ENCODE data around the gene KRT72. TPM values are rescaled to one million over a fixed set of nuclear protein-coding genes. Genes with fewer than 3 reads are reported as not detected.
"Not testable (repeated sequence)": the region's sequence is repeated elsewhere in the genome, so short reads cannot be mapped to it uniquely, and the experiment has no call there.

The KRT72 gene
- polyA plus RNA-seq, 1 donor from 2014 or later = not detected

DNA sequence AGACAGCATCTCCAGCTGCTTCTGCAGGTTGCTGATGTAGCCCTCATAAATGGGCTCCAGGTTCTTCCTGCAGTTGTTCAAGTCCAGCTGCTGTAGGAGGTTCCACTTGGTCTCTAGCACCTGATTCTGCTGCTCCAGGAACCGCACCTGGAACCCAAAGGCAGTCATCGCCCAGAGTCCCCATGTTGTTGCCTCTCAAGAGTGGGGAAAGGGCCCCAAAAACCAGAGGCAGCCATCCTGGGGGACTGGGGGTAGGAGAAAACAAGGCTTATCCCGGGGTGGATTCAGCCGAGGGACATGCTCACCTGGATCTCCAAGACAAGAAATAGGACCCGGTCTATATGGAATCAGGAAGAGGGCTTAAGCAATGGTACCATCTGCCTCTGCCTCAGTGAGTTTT, 2.3 kb downstream of the KRT72 start:
- Histone ChIP-seq H3K9me3 (ENCODE audit: low read length) (no peaks in the 10 kb centered on the region), H3F3A (ENCODE audit: insufficient read depth, low read length, poor library complexity, severe bottlenecking) (no peaks in the 10 kb centered on the region), H3K9me2 (ENCODE audit: insufficient read depth, low read length) (no peaks in the 10 kb centered on the region), H3K36me3 (ENCODE audit: insufficient read depth, low read length) (no peaks in the 10 kb centered on the region), H3K79me2 (replicated peaks; ENCODE audit: insufficient read depth, low read length) (no peaks in the 10 kb centered on the region), H3K9ac (ENCODE audit: low read length) (no peak overlapping the region), H3K27me3 (ENCODE audit: insufficient read depth, low read depth, low read length) (no peaks in the 10 kb centered on the region), H4K20me1 (ENCODE audit: insufficient read depth) (no peaks in the 10 kb centered on the region), H2AFZ (ENCODE audit: low read depth, low read length) (no peak overlapping the region), H3K4me3 (ENCODE audit: low read length) (no peak overlapping the region), H3K27ac (ENCODE audit: low read length) (no peak overlapping the region), H3K4me2 (ENCODE audit: low read length) (no peak overlapping the region)
- TF ChIP-seq, protein P1, sequence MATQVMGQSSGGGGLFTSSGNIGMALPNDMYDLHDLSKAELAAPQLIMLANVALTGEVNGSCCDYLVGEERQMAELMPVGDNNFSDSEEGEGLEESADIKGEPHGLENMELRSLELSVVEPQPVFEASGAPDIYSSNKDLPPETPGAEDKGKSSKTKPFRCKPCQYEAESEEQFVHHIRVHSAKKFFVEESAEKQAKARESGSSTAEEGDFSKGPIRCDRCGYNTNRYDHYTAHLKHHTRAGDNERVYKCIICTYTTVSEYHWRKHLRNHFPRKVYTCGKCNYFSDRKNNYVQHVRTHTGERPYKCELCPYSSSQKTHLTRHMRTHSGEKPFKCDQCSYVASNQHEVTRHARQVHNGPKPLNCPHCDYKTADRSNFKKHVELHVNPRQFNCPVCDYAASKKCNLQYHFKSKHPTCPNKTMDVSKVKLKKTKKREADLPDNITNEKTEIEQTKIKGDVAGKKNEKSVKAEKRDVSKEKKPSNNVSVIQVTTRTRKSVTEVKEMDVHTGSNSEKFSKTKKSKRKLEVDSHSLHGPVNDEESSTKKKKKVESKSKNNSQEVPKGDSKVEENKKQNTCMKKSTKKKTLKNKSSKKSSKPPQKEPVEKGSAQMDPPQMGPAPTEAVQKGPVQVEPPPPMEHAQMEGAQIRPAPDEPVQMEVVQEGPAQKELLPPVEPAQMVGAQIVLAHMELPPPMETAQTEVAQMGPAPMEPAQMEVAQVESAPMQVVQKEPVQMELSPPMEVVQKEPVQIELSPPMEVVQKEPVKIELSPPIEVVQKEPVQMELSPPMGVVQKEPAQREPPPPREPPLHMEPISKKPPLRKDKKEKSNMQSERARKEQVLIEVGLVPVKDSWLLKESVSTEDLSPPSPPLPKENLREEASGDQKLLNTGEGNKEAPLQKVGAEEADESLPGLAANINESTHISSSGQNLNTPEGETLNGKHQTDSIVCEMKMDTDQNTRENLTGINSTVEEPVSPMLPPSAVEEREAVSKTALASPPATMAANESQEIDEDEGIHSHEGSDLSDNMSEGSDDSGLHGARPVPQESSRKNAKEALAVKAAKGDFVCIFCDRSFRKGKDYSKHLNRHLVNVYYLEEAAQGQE (IDR thresholded peaks at IDR 0.05; ENCODE audit: borderline replicate concordance) = no peak
- TF ChIP-seq RAD21 (conservative IDR thresholded peaks at IDR 0.05) (no peak), MXI1 (conservative IDR thresholded peaks at IDR 0.05; ENCODE audit: poor library complexity, severe bottlenecking) (no peak), POLR2AphosphoS5 (IDR thresholded peaks at IDR 0.05) (no peak)

DNA sequence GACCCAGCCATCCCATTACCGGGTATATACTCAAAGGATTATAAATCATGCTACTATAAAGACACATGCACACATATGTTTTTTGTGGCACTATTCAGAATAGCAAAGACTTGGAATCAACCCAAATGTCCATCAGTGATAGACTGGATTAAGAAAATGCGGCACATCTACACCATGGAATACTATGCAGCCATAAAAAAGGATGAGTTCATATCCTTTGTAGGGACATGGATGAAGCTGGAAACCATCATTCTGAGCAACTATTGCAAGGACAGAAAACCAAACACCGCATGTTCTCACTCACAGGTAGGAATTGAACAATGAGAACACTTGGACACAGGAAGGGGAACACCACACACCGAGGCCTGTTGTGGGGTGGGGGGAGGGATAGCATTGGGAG, 7.0 kb downstream of the KRT72 start:
- not testable (repeated sequence) for H3K79me2 ChIP-seq (replicated peaks; ENCODE audit: insufficient read depth, low read length); H3K36me3 ChIP-seq (ENCODE audit: insufficient read depth, low read length); H3F3A ChIP-seq (ENCODE audit: insufficient read depth, low read length, poor library complexity, severe bottlenecking); H2AFZ ChIP-seq (ENCODE audit: low read depth, low read length); H3K9me3 ChIP-seq (ENCODE audit: low read length); H3K4me3 ChIP-seq (ENCODE audit: low read length); H3K27ac ChIP-seq (ENCODE audit: low read length); H3K9me2 ChIP-seq (ENCODE audit: insufficient read depth, low read length); H3K27me3 ChIP-seq (ENCODE audit: insufficient read depth, low read depth, low read length); H3K9ac ChIP-seq (ENCODE audit: low read length); H4K20me1 ChIP-seq (ENCODE audit: insufficient read depth); H3K4me2 ChIP-seq (ENCODE audit: low read length)

DNA sequence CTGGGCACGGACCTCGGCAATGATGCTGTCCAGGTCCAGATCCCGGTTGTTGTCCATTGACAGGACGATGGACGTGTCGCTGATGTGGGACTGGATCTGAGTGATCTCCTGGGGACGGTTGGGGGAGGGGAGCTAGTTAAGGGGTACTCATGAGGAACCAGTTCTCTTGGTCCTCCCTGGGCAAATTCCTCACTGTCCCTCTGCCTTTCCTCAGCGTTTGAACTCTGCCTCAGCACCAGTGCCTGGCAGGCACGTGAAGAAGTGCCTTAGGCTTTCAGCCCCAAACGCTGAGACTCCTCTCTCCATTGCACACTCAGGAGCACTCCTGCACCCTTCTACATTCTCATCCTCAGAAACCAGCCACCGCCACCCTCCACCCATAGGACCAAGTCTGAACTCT, 9.7 kb downstream of the KRT72 start:
- no peak overlapping the region for H3K9ac ChIP-seq (ENCODE audit: low read length)
- no peaks in the 10 kb centered on the region for H3F3A ChIP-seq (ENCODE audit: insufficient read depth, low read length, poor library complexity, severe bottlenecking)
- TF ChIP-seq TAF1 (IDR thresholded peaks at IDR 0.05; ENCODE audit: low read depth) = no peak
- no peaks in the 10 kb centered on the region for H3K9me2 ChIP-seq (ENCODE audit: insufficient read depth, low read length)
- no peaks in the 10 kb centered on the region for H3K36me3 ChIP-seq (ENCODE audit: insufficient read depth, low read length)
- H3K27me3 ChIP-seq (ENCODE audit: insufficient read depth, low read depth, low read length) = no peaks in the 10 kb centered on the region
- no peak overlapping the region for H3K27ac ChIP-seq (ENCODE audit: low read length)
- H2AFZ ChIP-seq (ENCODE audit: low read depth, low read length) = no peak overlapping the region
- H3K4me3 ChIP-seq (ENCODE audit: low read length) = no peak overlapping the region
- no peak overlapping the region for H3K4me2 ChIP-seq (ENCODE audit: low read length)
- no peaks in the 10 kb centered on the region for H3K79me2 ChIP-seq (replicated peaks; ENCODE audit: insufficient read depth, low read length)
- H3K9me3 ChIP-seq (ENCODE audit: low read length) = no peaks in the 10 kb centered on the region
- no peaks in the 10 kb centered on the region for H4K20me1 ChIP-seq (ENCODE audit: insufficient read depth)

DNA sequence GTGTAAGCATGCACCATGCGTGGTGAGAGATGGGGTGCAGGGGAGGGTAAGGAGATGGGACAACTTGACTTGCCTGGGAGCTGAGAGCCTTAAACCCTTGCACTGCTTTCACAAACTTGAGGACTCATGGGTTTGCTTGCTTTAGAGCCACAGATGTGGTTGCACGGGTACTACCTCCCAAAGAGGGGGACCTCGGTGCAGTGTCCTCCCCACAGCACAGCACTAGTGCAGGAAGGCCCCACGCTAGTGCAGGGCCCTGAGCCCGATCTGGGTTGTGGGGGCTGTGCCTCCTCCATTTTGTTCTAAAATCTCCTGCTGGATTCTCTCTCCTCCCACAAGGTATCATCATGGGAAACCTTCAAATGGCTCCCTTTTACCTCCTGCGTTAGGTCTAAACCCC, 11.2 kb downstream of the KRT72 start:
- Histone ChIP-seq H3K9me3 (ENCODE audit: low read length) (no peaks in the 10 kb centered on the region), H3K27ac (ENCODE audit: low read length) (no peak overlapping the region), H3K79me2 (replicated peaks; ENCODE audit: insufficient read depth, low read length) (no peaks in the 10 kb centered on the region), H3K4me2 (ENCODE audit: low read length) (no peak overlapping the region), H3K9me2 (ENCODE audit: insufficient read depth, low read length) (no peaks in the 10 kb centered on the region), H4K20me1 (ENCODE audit: insufficient read depth) (no peaks in the 10 kb centered on the region), H2AFZ (ENCODE audit: low read depth, low read length) (no peak overlapping the region), H3K27me3 (ENCODE audit: insufficient read depth, low read depth, low read length) (no peaks in the 10 kb centered on the region), H3F3A (ENCODE audit: insufficient read depth, low read length, poor library complexity, severe bottlenecking) (no peaks in the 10 kb centered on the region), H3K36me3 (ENCODE audit: insufficient read depth, low read length) (no peaks in the 10 kb centered on the region), H3K4me3 (ENCODE audit: low read length) (no peak overlapping the region), H3K9ac (ENCODE audit: low read length) (no peak overlapping the region)
- TF ChIP-seq TAF1 (IDR thresholded peaks at IDR 0.05; ENCODE audit: low read depth) (no peak), SMC3 (conservative IDR thresholded peaks at IDR 0.05; ENCODE audit: poor library complexity) (no peak), RAD21 (conservative IDR thresholded peaks at IDR 0.05) (no peak), POLR2AphosphoS5 (IDR thresholded peaks at IDR 0.05) (no peak), MXI1 (conservative IDR thresholded peaks at IDR 0.05; ENCODE audit: poor library complexity, severe bottlenecking) (no peak), EP300 (conservative IDR thresholded peaks at IDR 0.05; ENCODE audit: poor library complexity, severe bottlenecking) (no peak), EZH2 (IDR thresholded peaks at IDR 0.05; ENCODE audit: borderline replicate concordance, insufficient read depth, low read length, poor library complexity, severe bottlenecking) (no peak)
- TF ChIP-seq, protein P2, sequence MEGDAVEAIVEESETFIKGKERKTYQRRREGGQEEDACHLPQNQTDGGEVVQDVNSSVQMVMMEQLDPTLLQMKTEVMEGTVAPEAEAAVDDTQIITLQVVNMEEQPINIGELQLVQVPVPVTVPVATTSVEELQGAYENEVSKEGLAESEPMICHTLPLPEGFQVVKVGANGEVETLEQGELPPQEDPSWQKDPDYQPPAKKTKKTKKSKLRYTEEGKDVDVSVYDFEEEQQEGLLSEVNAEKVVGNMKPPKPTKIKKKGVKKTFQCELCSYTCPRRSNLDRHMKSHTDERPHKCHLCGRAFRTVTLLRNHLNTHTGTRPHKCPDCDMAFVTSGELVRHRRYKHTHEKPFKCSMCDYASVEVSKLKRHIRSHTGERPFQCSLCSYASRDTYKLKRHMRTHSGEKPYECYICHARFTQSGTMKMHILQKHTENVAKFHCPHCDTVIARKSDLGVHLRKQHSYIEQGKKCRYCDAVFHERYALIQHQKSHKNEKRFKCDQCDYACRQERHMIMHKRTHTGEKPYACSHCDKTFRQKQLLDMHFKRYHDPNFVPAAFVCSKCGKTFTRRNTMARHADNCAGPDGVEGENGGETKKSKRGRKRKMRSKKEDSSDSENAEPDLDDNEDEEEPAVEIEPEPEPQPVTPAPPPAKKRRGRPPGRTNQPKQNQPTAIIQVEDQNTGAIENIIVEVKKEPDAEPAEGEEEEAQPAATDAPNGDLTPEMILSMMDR (IDR thresholded peaks at IDR 0.05; ENCODE audit: poor library complexity, severe bottlenecking) = no peak
- TF ChIP-seq, protein P1 (IDR thresholded peaks at IDR 0.05; ENCODE audit: borderline replicate concordance) = no peak
